Measurements from ENCODE around the gene NAV2.

The NAV2 gene

DNA sequence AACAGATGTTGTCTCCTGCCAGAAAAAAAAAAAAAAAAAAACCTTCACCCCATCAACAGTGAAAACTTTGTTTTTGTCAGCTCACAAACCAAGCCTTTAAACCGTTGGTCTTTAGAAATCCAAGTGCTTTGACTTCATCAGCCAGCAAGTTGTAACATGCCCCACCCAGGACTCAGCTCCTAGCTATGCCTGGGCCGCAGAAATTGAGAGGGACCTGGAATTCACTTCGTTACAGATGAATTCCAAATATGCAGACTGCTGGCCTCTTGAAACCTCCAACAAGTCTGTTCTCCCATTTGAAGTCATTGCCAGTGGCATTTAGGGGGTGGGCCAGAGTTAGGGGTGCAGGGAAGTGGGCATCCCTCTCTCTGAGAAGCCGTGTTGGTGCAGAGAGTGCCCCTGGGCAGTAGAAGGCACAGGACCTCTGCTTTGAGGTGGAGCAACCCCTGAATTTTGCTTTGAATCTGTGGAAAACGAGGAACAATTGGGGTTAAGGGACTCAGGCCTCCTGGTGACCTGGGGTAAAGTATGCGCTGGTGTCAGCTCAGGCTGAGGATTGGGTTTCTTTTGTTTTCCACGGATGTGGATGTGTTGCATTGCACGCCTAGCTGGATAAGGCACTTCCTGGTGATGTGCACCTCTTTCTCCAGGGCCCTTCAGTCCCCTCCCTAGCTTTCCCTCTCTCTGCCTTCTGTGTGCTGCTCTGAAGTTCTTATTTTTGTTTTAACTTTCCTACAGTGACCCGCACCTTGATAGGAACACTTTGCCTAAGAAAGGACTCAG lies 338.1 kb downstream of the NAV2 start:
- TF ChIP-seq, protein P1, sequence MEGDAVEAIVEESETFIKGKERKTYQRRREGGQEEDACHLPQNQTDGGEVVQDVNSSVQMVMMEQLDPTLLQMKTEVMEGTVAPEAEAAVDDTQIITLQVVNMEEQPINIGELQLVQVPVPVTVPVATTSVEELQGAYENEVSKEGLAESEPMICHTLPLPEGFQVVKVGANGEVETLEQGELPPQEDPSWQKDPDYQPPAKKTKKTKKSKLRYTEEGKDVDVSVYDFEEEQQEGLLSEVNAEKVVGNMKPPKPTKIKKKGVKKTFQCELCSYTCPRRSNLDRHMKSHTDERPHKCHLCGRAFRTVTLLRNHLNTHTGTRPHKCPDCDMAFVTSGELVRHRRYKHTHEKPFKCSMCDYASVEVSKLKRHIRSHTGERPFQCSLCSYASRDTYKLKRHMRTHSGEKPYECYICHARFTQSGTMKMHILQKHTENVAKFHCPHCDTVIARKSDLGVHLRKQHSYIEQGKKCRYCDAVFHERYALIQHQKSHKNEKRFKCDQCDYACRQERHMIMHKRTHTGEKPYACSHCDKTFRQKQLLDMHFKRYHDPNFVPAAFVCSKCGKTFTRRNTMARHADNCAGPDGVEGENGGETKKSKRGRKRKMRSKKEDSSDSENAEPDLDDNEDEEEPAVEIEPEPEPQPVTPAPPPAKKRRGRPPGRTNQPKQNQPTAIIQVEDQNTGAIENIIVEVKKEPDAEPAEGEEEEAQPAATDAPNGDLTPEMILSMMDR (IDR thresholded peaks at IDR 0.05), result no peak
- peaks cover 40 to 84% (median 77%) of the 10 kb centered on the region in 3 donors for H3K36me3 ChIP-seq
- no peaks in the 10 kb centered on the region for H3K9me3 ChIP-seq
- intact Hi-C loops (cut with DNase I; ENCODE audit: low total_unique reads), result no loop called here
- no peaks in the 10 kb centered on the region for H3K27me3 ChIP-seq
- H3K4me1 ChIP-seq, result peaks cover 0 to 53% (median 40%) of the 10 kb centered on the region in 4 donors
- DNase-seq, result no peak
- H3K4me3 ChIP-seq, result no peak overlapping the region
- peak overlapping the region; percentile 17 to 50 for H3K27ac ChIP-seq

DNA sequence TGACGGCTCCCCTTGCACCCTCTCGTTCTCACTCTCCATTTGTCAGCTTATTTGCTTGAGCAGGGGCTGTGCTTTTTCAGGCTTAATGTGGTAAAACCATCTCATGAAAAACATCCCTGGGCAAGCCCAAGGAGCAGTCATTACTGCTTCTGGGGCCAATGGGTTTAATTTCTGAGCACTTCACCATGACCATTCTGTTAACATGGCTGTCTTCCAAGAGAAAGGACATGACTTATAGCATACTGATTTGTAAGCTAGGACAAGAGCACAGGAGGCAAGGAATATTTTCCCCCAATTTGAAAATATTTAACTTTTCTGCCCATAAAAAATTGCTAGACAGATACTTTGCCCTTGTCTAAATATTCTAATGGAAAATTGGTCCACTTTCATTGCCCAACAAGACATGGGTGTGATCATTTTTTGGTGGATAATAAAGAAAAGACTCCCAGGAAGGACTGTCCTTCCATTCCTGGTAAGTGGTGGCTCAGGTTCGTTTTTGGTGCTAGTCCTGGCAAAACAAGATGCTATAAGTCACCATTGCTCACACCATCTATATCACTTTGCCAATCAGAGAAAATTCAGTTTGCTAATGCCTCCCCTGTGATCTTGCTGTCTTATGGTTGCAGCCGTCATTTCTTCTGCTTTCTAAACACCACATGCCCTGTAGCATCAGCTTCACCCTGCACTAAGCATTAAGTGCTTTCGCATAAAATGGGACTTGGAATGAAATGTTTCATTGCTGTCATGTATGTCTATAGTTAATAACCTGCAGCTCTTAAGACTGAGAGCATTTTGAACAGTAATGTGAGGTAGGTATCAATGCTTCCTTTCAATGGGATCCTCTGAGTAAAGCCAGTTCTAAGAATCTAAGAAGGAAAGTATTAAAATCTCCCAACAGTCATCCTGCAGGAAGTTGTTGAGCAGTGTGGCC lies 339.1 kb downstream of the NAV2 start:
- peaks cover 37 to 84% (median 80%) of the 10 kb centered on the region in 3 donors for H3K36me3 ChIP-seq
- no peaks in the 10 kb centered on the region for H3K27me3 ChIP-seq
- no peak overlapping the region for H3K4me3 ChIP-seq
- DNase-seq, result no peak
- intact Hi-C loops (cut with DNase I; ENCODE audit: low total_unique reads), result no loop called here
- H3K4me1 ChIP-seq, result peaks cover 0 to 63% (median 49%) of the 10 kb centered on the region in 4 donors
- H3K9me3 ChIP-seq, result no peaks in the 10 kb centered on the region
- H3K27ac ChIP-seq, result no peak overlapping the region
- TF ChIP-seq, protein P1 (IDR thresholded peaks at IDR 0.05), result no peak

DNA sequence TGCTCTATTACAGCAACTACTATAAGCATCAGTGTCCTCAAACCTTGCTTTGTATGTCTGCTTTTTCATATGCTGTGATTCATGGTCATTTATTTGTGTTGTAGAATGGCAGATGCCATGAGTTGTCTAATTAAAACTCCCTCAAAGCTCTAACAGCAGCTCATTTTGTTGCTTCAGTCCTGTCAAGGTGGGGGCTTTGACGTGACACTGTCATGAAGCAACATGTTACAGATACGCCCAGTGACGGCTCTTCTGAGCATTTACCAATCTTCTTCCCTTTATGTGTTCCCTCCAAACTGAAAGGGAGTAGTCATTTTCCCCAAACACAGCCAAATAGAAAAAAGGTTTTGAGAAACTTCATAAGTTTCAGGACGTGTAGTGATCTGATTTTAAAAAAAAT lies 340.9 kb downstream of the NAV2 start:
- Histone ChIP-seq H3K4me3 (no peak overlapping the region), H3K36me3 (peaks cover 55 to 97% (median 93%) of the 10 kb centered on the region in 3 donors), H3K4me1 (peaks cover 0 to 64% (median 49%) of the 10 kb centered on the region in 4 donors), H3K27ac (no peak overlapping the region), H3K27me3 (no peaks in the 10 kb centered on the region), H3K9me3 (no peaks in the 10 kb centered on the region)
- no peak for DNase-seq
- TF ChIP-seq, protein P1 (IDR thresholded peaks at IDR 0.05), result no peak
- intact Hi-C loops (cut with DNase I; ENCODE audit: low total_unique reads), result no loop called here

DNA sequence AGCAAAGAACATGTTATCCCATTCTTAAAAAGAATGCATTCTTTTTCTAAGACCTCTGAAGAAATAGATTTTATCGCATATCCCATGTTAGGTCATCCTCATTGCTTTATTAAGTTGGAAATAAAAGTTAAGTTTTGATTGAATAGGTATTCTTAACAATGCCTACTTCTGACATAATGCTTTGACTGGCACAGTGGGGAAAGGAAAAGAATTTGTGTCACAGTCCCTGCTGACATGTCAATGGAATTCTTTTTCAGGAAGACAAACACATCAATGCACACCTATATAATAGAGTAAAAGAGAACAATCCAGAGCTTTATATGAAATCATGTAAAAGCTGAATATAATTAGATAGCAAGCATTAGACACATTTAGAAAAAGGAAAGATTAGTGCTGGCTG lies 341.9 kb downstream of the NAV2 start:
- no peak overlapping the region for H3K27ac ChIP-seq
- intact Hi-C loops (cut with DNase I; ENCODE audit: low total_unique reads), result no loop called here
- TF ChIP-seq, protein P1 (IDR thresholded peaks at IDR 0.05), result no peak
- H3K9me3 ChIP-seq, result no peaks in the 10 kb centered on the region
- H3K27me3 ChIP-seq, result no peaks in the 10 kb centered on the region
- H3K4me3 ChIP-seq, result no peak overlapping the region
- H3K36me3 ChIP-seq, result peaks cover 64 to 97% (median 93%) of the 10 kb centered on the region in 3 donors
- DNase-seq, result no peak
- H3K4me1 ChIP-seq, result peaks cover 0 to 64% (median 40%) of the 10 kb centered on the region in 4 donors

DNA sequence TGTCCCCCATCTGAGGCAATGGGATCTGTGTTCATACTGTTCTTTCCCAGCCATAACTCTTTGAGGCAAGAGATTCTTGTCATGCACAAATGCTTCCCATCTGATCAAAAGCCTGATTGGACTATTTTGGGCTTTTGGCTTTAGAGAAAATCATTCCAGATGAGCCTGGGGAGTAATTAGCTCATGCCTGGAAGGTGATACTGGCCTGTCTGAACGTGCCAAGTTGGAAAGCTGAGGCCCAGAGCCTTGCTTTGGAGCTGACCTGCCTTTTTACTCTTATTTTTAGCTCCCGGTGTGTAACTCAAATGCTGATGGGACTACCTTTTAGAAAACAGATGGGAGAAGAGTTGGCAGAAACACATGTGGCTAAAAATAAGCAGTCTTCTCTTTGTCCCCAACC lies 342.7 kb downstream of the NAV2 start:
- H3K27me3 ChIP-seq, result no peaks in the 10 kb centered on the region
- H3K36me3 ChIP-seq, result peaks cover 71 to 95% (median 93%) of the 10 kb centered on the region in 3 donors
- H3K4me3 ChIP-seq, result no peak overlapping the region
- peak overlapping the region; percentile 12 to 23 for H3K27ac ChIP-seq
- DNase-seq, result no peak
- H3K9me3 ChIP-seq, result no peaks in the 10 kb centered on the region
- TF ChIP-seq, protein P1 (IDR thresholded peaks at IDR 0.05), result no peak
- H3K4me1 ChIP-seq, result peaks cover 0 to 64% (median 35%) of the 10 kb centered on the region in 4 donors
- intact Hi-C loops (cut with DNase I; ENCODE audit: low total_unique reads), result no loop called here
